Endothelial cell of umbilical vein (primary cell): ENCODE measurements around the gene PPM1D. TPM values are rescaled to one million over a fixed set of nuclear protein-coding genes. Genes with fewer than 3 reads are reported as not detected.

Experiments
- BruUV-seq: library from RNA; stranded (reverse); fragments of 400-500 nt; replicated peaks from 2 replicates; lab custom pipeline; 2021; lab: Mats Ljungman, UMichigan
- CTCF ChIA-PET: fragments of 300-600, 350-600 bp; sonication (Branson Sonifier 250); formaldehyde crosslinking; loops from one replicate; lab custom pipeline; 2021; ENCODE audit warnings: antibody characterized with exemption, inconsistent platforms; lab: Charles Lee
- POLR2A ChIA-PET: fragments of 300-600, 350-600 bp; sonication (Branson Sonifier 250); formaldehyde crosslinking; loops from one replicate; lab custom pipeline; 2021; ENCODE audit warnings: antibody characterized with exemption, inconsistent platforms; lab: Charles Lee
- DNase-seq: peaks from one replicate; pipeline ENCODE4 v3.0.0-alpha.2; 2011; ENCODE audit warnings: low read depth, low spot score
- FAIRE-seq: peaks from 2 replicates; lab custom pipeline; 2011; peaks lifted over from hg19 to GRCh38; lab: Jason Lieb, UNC
- H2AFZ ChIP-seq: 2 replicates; pipeline ENCODE4 v1.6.0; 2012; ENCODE audit warnings: low read depth, low read length, control low read depth, inconsistent platforms
- H3K27ac ChIP-seq: 2 replicates; pipeline ENCODE4 v1.5.1; 2011; ENCODE audit warnings: low read depth, mild to moderate bottlenecking, control low read depth, low read length, moderate library complexity; ENCODE audit not compliant: insufficient read depth
- H3K27me3 ChIP-seq, 2 experiments: 2 replicates each; pipeline versions ENCODE4 v1.6.0 to v1.6.1; 2011; ENCODE audit warnings: low read length in 2 of 2, mixed read lengths in 1 of 2; ENCODE audit not compliant: control insufficient read depth in 2 of 2, insufficient read depth in 2 of 2
- H3K36me3 ChIP-seq, 2 experiments: 2 replicates in 1 of 2; 3 replicates in 1 of 2; pipeline ENCODE4 v1.5.1; 2011; ENCODE audit warnings: low read length in 2 of 2, mild to moderate bottlenecking in 1 of 2, moderate library complexity in 1 of 2; ENCODE audit not compliant: control insufficient read depth in 2 of 2, insufficient read depth in 2 of 2; ENCODE audit errors: extremely low read depth in 1 of 2
- H3K4me1 ChIP-seq: 3 replicates; pipeline ENCODE4 v1.5.1; 2011; ENCODE audit warnings: mild to moderate bottlenecking, low read length; ENCODE audit not compliant: control insufficient read depth, insufficient read depth; ENCODE audit errors: extremely low read depth
- H3K4me2 ChIP-seq: 2 replicates; pipeline ENCODE4 v1.6.1; 2011; ENCODE audit warnings: low read length, control low read depth, mixed read lengths; ENCODE audit not compliant: insufficient read depth
- H3K4me3 ChIP-seq, 3 experiments: fragments of 200-600 bp in 1 of 3; sonication (generic), shearing (Covaris generic) in 1 of 3; replicated peaks in 1 of 3; 2 replicates each; pipeline ENCODE4 v1.5.1; 2011 to 2016; ENCODE audit warnings: control low read depth in 3 of 3, low read length in 3 of 3, mild to moderate bottlenecking in 2 of 3, inconsistent platforms in 1 of 3, low read depth in 1 of 3, moderate library complexity in 1 of 3; ENCODE audit not compliant: insufficient read depth in 1 of 3
- H3K79me2 ChIP-seq: 2 replicates; pipeline ENCODE4 v1.6.0; 2012; ENCODE audit warnings: low read length, inconsistent platforms; ENCODE audit not compliant: control insufficient read depth, insufficient read depth
- H3K9ac ChIP-seq: replicated peaks from 2 replicates; pipeline ENCODE3; 2011; ENCODE audit warnings: low read length, control low read depth; ENCODE audit not compliant: insufficient read depth; ENCODE audit errors: extremely low read depth
- H3K9me1 ChIP-seq: replicated peaks from 3 replicates; pipeline ENCODE4 v1.6.0; 2011; ENCODE audit warnings: mild to moderate bottlenecking, low read length; ENCODE audit not compliant: control insufficient read depth, insufficient read depth; ENCODE audit errors: extremely low read depth
- H3K9me3 ChIP-seq: replicated peaks from 2 replicates; pipeline ENCODE4 v1.5.1; 2012; ENCODE audit warnings: low read length, inconsistent platforms; ENCODE audit not compliant: control insufficient read depth, insufficient read depth
- H4K20me1 ChIP-seq: replicated peaks from 2 replicates; pipeline ENCODE3; 2011; ENCODE audit warnings: mild to moderate bottlenecking, low read length; ENCODE audit not compliant: control insufficient read depth, insufficient read depth; ENCODE audit errors: extremely low read depth
- CTCF ChIP-seq, 2 donors: IDR thresholded peaks; 1 replicate in 1 of 2; 2 replicates in 1 of 2; pipeline ENCODE4 v1.5.1; 2011; ENCODE audit warnings: low read length in 2 of 2, mild to moderate bottlenecking in 2 of 2, moderate library complexity in 2 of 2, control low read depth in 1 of 2, inconsistent platforms in 1 of 2, low read depth in 1 of 2; ENCODE audit not compliant: insufficient read depth in 1 of 2; ENCODE audit errors: extremely low read depth in 1 of 2
- EZH2 ChIP-seq: IDR thresholded peaks from 2 replicates; pipeline ENCODE4 v1.6.1; 2012; ENCODE audit warnings: borderline replicate concordance, low read depth, mild to moderate bottlenecking, moderate library complexity, low read length, inconsistent platforms; ENCODE audit not compliant: severe bottlenecking
- FOS ChIP-seq: IDR thresholded peaks from 2 replicates; pipeline ENCODE4 v1.6.1; 2011; ENCODE audit warnings: mild to moderate bottlenecking, low read length, moderate library complexity, borderline replicate concordance; ENCODE audit not compliant: insufficient read depth
- GATA2 ChIP-seq: IDR thresholded peaks from 2 replicates; pipeline ENCODE4 v1.7.0; 2011; ENCODE audit warnings: low read depth, mild to moderate bottlenecking, moderate library complexity, mixed read lengths, low read length; ENCODE audit not compliant: insufficient read length, insufficient read depth
- JUN ChIP-seq: IDR thresholded peaks from 2 replicates; pipeline ENCODE4 v1.6.1; 2011; ENCODE audit warnings: borderline replicate concordance, low read depth; ENCODE audit not compliant: insufficient read length, insufficient read depth
- MAX ChIP-seq: IDR thresholded peaks from 2 replicates; pipeline ENCODE4 v1.6.1; 2011; ENCODE audit not compliant: insufficient read depth, insufficient read length
- MYC ChIP-seq: IDR thresholded peaks from one replicate; pipeline ENCODE4 v1.6.1; 2011; ENCODE audit warnings: mild to moderate bottlenecking, low read depth, low read length
- POLR2A ChIP-seq: IDR thresholded peaks from 2 replicates; pipeline ENCODE4 v1.6.1; 2012; ENCODE audit warnings: low read depth, mild to moderate bottlenecking, control low read depth, low read length
- POLR2AphosphoS5 ChIP-seq: IDR thresholded peaks from 2 replicates; pipeline ENCODE4 v1.6.1; 2012; ENCODE audit warnings: low read depth, mild to moderate bottlenecking, control low read depth, low read length, moderate library complexity; ENCODE audit not compliant: insufficient read depth
- dilution Hi-C: fragments of 300-500 bp; cut with MboI; formaldehyde crosslinking; loops from one replicate; pipeline ENCODE4 v1.15.0; 2019; ENCODE audit warnings: low sequenced_read_pairs; ENCODE audit not compliant: extremely low pct_ligation_motif_present
- intact Hi-C: fragments of 100-400 bp; cut with micrococcal nuclease; formaldehyde crosslinking; loops from one replicate; pipeline ENCODE4 v1.10.0; 2022
- polyA plus RNA-seq, 4 experiments: library from polyadenylated mRNA; depleted of rRNA in 3 of 4; stranded (reverse) in 3 of 4; unstranded in 1 of 4; fragments of >200 nt; gene quantifications; 2 replicates each; pipeline versions ENCODE4 v1.2.1 to v1.2.3, GENCODE V29; 2011 to 2012; ENCODE audit warnings: missing spikeins in 1 of 4
- total RNA-seq: library from RNA; stranded (reverse); gene quantifications from 2 replicates; pipeline ENCODE4 v1.2.3, GENCODE V29; 2021

PPM1D gene
- total and polyA plus RNA-seq, 2 donors (not counting 3 experiments of a cell fraction or from before 2014, with no cell fraction given), result 7.9 to 19.0 TPM

- H3K79me2 ChIP-seq, result peaks cover 20% of the 10 kb centered on the region
- H2AFZ ChIP-seq, result no peak overlapping the region
- H3K9me3 ChIP-seq, result no peaks in the 10 kb centered on the region
- no peak overlapping the region for H3K4me2 ChIP-seq
- H3K4me3 ChIP-seq, result no peak overlapping the region
- BruUV-seq, result no TSS peak
- dilution Hi-C loops, result no loop called here
- peaks cover 8% of the 10 kb centered on the region for H3K4me1 ChIP-seq
- DNase-seq (no peak), FAIRE-seq (no peak)
- peaks cover 2% of the 10 kb centered on the region for H4K20me1 ChIP-seq
- POLR2A ChIA-PET, result no interaction called here
- no peaks in the 10 kb centered on the region for H3K9me1 ChIP-seq
- intact Hi-C loops, result no loop called here
- H3K36me3 ChIP-seq, result peaks cover 0 to 4% of the 10 kb centered on the region in 2 experiments
- CTCF ChIA-PET, result interaction anchor here (2.6 kb wide), 1 partner anchor 11 kb away, joined by 7 read pairs; no protein-coding TSS in a partner anchor
- H3K27me3 ChIP-seq, result no peaks in the 10 kb centered on the region
- no peak overlapping the region for H3K9ac ChIP-seq
- H3K27ac ChIP-seq, result no peak overlapping the region
- TF ChIP-seq FOS (no peak), JUN (no peak), POLR2AphosphoS5 (no peak), POLR2A (no peak), MYC (no peak), CTCF (IDR thresholded peaks at IDR 0.05; ENCODE audit: extremely low read depth in 1 of 2, insufficient read depth in 1 of 2, low read depth in 1 of 2, low read length in 2 of 2) (no peak), GATA2 (no peak), MAX (no peak), EZH2 (no peak)
Observed at GRCh38 chr17:60627124-60627523, 27.1 kb downstream of the PPM1D start.
